Aorta (tissue), 5 donors: ENCODE results near the gene SF3B2. TPM values are rescaled to one million over a fixed set of nuclear protein-coding genes. Genes with fewer than 3 reads are reported as not detected.

Experiments used
- ATAC-seq: fragments of 200-7000 bp; cut with Tn5 transposase; one replicate; pipeline ENCODE4 v1.9.1; 2022; ENCODE audit warnings: moderate library complexity; ENCODE audit not compliant: low FRiP score
- DNase-seq, 2 donors: peaks; one replicate each; pipeline ENCODE4 v3.0.0-alpha.2; 2020
- H3K27ac ChIP-seq, 2 donors: one replicate each; pipeline ENCODE4 v1.5.1; 2013; ENCODE audit warnings: low read length in 2 of 2, mild to moderate bottlenecking in 2 of 2, moderate library complexity in 2 of 2, control low read depth in 1 of 2, inconsistent platforms in 1 of 2, low read depth in 1 of 2
- H3K27me3 ChIP-seq, 2 donors: one replicate each; pipeline ENCODE4 v1.6.1; 2013; ENCODE audit warnings: control low read depth in 1 of 2, low read length in 1 of 2, mild to moderate bottlenecking in 1 of 2, moderate library complexity in 1 of 2; ENCODE audit not compliant: insufficient read depth in 2 of 2, control insufficient read depth in 1 of 2
- H3K36me3 ChIP-seq, 2 donors: one replicate each; pipeline ENCODE4 v1.6.1; 2013; ENCODE audit warnings: control low read depth in 1 of 2, low read length in 1 of 2, mild to moderate bottlenecking in 1 of 2; ENCODE audit not compliant: insufficient read depth in 2 of 2, control insufficient read depth in 1 of 2
- H3K4me1 ChIP-seq, 2 donors: one replicate each; pipeline ENCODE4 v1.6.1; 2013; ENCODE audit warnings: low read length in 2 of 2, control low read depth in 1 of 2, mild to moderate bottlenecking in 1 of 2, moderate library complexity in 1 of 2; ENCODE audit not compliant: insufficient read depth in 2 of 2, control insufficient read depth in 1 of 2
- H3K4me3 ChIP-seq, 2 donors: one replicate each; pipeline ENCODE4 v1.5.1; 2013; ENCODE audit warnings: low read length in 2 of 2, control low read depth in 1 of 2, mild to moderate bottlenecking in 1 of 2
- H3K9me3 ChIP-seq: one replicate; pipeline ENCODE4 v1.6.1; 2013; ENCODE audit warnings: mild to moderate bottlenecking, low read length; ENCODE audit not compliant: control insufficient read depth
- WGBS, 2 donors: extraction: QIAGEN DNeasy Blood & Tissue Kit; methylation state at CpG; one replicate each; pipeline ENCODE4 v1.1.7; 2013; 5-methylcytosine and 5-hydroxymethylcytosine counted together
- intact Hi-C, 2 donors: fragments of 100-400 bp; cut with DNase I; formaldehyde crosslinking; loops; one replicate each; pipeline versions ENCODE4 v1.14.2 to v1.15.0; 2022
- polyA plus RNA-seq, 2 donors: library from polyadenylated mRNA; stranded (reverse); fragments of 200-250 nt; gene quantifications; one replicate each; pipeline ENCODE4 v1.2.3, GENCODE V29; 2013
- total RNA-seq, 2 donors: library from RNA; stranded (reverse); fragmentation: NEBNext Ultra II Directional; extraction: Animal tissue kit (Norgen Biotek cat#: 25700); gene quantifications; one replicate each; pipeline ENCODE4 v1.2.1, GENCODE V29; 2021
- donor health status: healthy with polysubstance abuse.
- donor health status: Bipolar disorder and iron deficiency.
- donor health status: DM: no; HTN: no; CAD: no.
- donor health status: DM: no; HTN: no; CAD: no.
- donor health status: DM: yes; HTN: yes; CAD: no.

SF3B2 gene
- total and polyA plus RNA-seq, 4 donors, result 59.0 to 146 (median 134) TPM

GRCh38 chr11:66100272-66101065 is 48.3 kb downstream of the SF3B2 start:
- WGBS, 2 donors, result 32% methylated on average over 14 of the region's 14 CpGs
- no peaks in the 10 kb centered on the region for H3K27me3 ChIP-seq
- H3K27ac ChIP-seq, result no peak overlapping the region
- no peaks in the 10 kb centered on the region for H3K36me3 ChIP-seq
- no peaks in the 10 kb centered on the region for H3K9me3 ChIP-seq
- peak; percentile 60 for ATAC-seq
- DNase-seq, result peak; percentile 78 to 79
- peaks cover 0 to 7% of the 10 kb centered on the region in 2 donors for H3K4me1 ChIP-seq
- H3K4me3 ChIP-seq, result no peak overlapping the region
- intact Hi-C loops, result no loop called here

DNA sequence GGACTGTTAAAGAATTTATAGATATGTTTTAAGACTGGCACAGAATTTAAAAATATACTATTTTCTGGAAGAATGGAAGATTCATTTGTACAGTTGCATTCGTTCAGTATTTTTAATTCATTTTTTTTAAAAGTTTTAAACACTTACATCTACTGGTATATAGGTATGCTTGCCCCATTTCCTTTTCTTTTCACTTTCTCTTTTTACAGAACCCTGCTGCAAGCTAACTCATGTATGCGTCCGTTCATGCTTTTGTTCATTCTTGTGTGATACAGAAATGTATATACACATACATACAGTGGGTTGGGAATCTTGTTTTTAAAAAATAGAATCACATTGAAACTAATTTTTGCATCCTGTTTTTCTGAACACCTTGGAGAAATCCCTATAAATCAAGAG is 48.9 kb downstream of the SF3B2 start:
- no peaks in the 10 kb centered on the region for H3K36me3 ChIP-seq
- H3K27ac ChIP-seq, result no peak overlapping the region
- peaks cover 0 to 7% of the 10 kb centered on the region in 2 donors for H3K4me1 ChIP-seq
- no peak overlapping the region for H3K4me3 ChIP-seq
- WGBS, 2 donors, result 70 to 72% methylated on average over 3 of the region's 3 CpGs
- H3K9me3 ChIP-seq, result no peaks in the 10 kb centered on the region
- no peaks in the 10 kb centered on the region for H3K27me3 ChIP-seq
- DNase-seq (no peak), ATAC-seq (no peak)
- intact Hi-C loops, result no loop called here

DNA sequence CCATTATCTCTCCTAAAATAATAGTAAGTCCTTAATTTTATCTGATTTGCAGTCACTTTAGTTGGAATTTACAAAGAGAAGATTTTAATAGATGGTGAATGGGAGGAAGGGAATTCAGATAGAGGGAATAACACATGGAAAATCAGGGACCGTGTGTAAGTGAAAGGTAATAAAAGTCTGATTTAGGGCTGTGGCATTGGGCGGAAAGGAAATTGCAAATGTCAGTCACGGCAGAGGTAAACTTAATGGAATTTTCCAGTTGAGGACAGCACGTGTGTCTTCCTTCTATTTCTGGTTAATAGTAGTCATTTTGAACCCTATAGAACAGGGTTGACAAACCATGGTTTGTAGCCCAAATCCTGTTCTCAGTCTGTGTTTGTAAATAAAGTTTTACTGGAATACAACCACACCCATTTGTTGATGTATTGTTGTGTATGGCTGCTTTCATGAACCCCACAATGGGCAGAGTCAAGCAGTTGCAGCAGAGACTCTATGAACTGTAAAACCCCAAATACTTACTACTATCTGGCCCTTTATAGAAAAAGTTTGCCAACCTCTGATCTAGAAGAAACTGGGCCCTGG is 52.0 kb downstream of the SF3B2 start:
- 89 to 93% methylated on average over 4 of the region's 4 CpGs for WGBS, 2 donors
- intact Hi-C loops, result no loop called here
- H3K9me3 ChIP-seq, result no peaks in the 10 kb centered on the region
- no peak overlapping the region for H3K4me3 ChIP-seq
- H3K36me3 ChIP-seq, result peaks cover 0 to 3% of the 10 kb centered on the region in 2 donors
- H3K27ac ChIP-seq, result no peak overlapping the region
- ATAC-seq (no peak), DNase-seq (no peak)
- H3K27me3 ChIP-seq, result no peaks in the 10 kb centered on the region
- peaks cover 0 to 7% of the 10 kb centered on the region in 2 donors for H3K4me1 ChIP-seq

- Histone ChIP-seq H3K4me3 (no peak overlapping the region), H3K4me1 (peaks cover 0 to 4% of the 10 kb centered on the region in 2 donors), H3K27me3 (no peaks in the 10 kb centered on the region), H3K27ac (no peak overlapping the region), H3K36me3 (peaks cover 0 to 3% of the 10 kb centered on the region in 2 donors), H3K9me3 (no peaks in the 10 kb centered on the region)
- ATAC-seq (no peak), DNase-seq (no peak)
- WGBS, 2 donors, result 88 to 90% methylated on average over 4 of the region's 4 CpGs
- intact Hi-C loops, result no loop called here
Observed at GRCh38 chr11:66106786-66107599, 54.8 kb downstream of the SF3B2 start.

DNA sequence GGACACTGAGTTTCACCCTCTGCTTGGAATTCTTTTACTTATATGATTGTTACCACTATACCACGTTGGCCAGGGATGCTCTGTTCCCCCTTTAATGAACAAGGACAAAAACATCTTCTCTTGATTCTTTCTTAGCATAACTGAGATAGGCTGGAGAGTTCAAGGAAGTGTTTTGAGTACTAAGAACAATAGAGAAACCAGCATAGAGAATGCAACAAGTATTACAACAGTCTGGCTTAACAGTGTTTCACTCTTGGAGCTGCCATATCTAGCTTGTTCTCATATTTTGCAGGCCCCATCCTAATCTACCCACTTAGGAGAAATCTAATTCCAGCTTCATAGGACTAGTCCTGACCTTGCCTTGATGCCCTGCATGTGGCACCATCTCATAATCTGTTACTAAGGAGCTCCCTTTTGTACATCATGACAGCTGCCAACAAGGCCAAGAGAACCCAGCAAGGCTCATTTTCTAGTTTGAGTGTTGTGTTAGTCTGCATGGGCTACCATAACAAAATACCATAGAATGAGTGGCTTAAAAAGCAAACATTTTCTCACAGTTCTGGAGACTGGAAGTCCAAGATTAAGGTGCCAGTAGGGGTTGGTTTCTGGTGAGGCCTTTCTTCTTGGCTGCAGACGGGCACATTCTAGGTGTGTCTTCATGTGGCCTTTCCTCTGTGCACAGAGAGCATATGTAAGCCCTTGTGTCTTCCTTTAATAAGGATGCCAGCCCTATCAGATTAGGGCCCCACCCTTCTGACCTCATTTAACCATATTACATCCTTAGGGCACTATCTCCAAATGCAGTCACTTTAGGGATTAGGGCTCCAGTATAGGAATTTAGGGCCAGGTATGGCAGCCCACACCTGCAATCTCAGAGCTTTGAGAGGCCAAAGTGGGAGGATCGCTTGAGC is 55.7 kb downstream of the SF3B2 start:
- H3K27me3 ChIP-seq, result no peaks in the 10 kb centered on the region
- ATAC-seq (no peak), DNase-seq (no peak)
- H3K27ac ChIP-seq, result no peak overlapping the region
- H3K4me1 ChIP-seq, result peaks cover 0 to 2% of the 10 kb centered on the region in 2 donors
- H3K4me3 ChIP-seq, result no peak overlapping the region
- peaks cover 0 to 3% of the 10 kb centered on the region in 2 donors for H3K36me3 ChIP-seq
- intact Hi-C loops, result no loop called here
- H3K9me3 ChIP-seq, result no peaks in the 10 kb centered on the region
- WGBS, 2 donors, result 93% methylated on average over 3 of the region's 3 CpGs

GRCh38 chr11:66109294-66109693 is 57.1 kb downstream of the SF3B2 start:
- DNase-seq (no peak), ATAC-seq (no peak)
- Histone ChIP-seq H3K36me3 (peaks cover 0 to 3% of the 10 kb centered on the region in 2 donors), H3K9me3 (no peaks in the 10 kb centered on the region), H3K4me3 (no peak overlapping the region), H3K4me1 (peaks cover 2% of the 10 kb centered on the region in 2 donors), H3K27me3 (no peaks in the 10 kb centered on the region), H3K27ac (no peak overlapping the region)
- intact Hi-C loops, result no loop called here
- 92 to 96% methylated on average over 2 of the region's 2 CpGs for WGBS, 2 donors

DNA sequence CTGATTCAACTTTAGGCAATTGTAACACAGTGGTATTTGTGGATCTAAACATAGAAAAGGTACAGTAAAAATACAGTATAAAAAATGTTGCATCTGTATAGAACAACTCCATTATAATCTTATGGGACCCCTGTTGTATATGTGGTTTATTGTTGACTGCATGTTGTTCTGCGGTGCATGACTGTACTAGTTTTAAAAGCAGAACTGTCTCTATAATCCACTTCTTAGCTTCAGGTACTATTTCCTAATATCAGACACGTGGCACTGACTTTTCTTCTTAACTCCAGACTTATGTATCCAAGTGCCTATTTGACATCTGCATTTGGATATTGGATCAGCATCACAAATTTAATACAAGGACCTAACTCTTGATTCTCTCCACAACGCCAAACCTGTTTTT is 59.0 kb downstream of the SF3B2 start:
- Histone ChIP-seq H3K4me1 (peaks cover 2 to 7% of the 10 kb centered on the region in 2 donors), H3K4me3 (no peak overlapping the region), H3K9me3 (no peaks in the 10 kb centered on the region), H3K27ac (no peak overlapping the region), H3K36me3 (peaks cover 0 to 3% of the 10 kb centered on the region in 2 donors), H3K27me3 (no peaks in the 10 kb centered on the region)
- DNase-seq (no peak), ATAC-seq (no peak)
- 94 to 97% methylated on average over 3 of the region's 3 CpGs for WGBS, 2 donors
- intact Hi-C loops, result no loop called here

DNA sequence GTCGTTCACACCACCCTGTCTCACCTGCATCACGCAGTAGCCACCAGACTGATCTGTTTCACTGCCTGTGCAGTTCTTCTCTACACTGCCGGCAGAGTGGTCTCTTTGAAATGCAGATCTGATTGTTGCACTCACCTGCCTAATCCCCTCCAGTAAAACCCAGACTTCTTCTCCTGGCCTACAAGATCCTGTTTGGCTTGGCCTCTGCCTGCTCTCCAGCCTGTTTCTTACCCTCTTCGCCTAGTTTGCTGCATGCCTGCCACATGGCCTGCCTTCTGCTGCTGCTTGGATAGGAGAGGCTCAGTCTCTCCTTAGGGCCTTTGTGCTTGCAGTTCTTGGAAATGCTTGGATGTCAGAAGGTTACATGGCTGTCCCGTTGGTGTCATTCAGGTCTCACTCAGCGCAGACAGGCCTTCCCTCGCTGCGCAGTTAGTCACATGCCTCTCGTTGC is 59.9 kb downstream of the SF3B2 start:
- H3K4me1 ChIP-seq, result peaks cover 2 to 8% of the 10 kb centered on the region in 2 donors
- H3K36me3 ChIP-seq, result peaks cover 0 to 1% of the 10 kb centered on the region in 2 donors
- H3K27ac ChIP-seq, result no peak overlapping the region
- intact Hi-C loops, result no loop called here
- WGBS, 2 donors, result 67 to 71% methylated on average over 9 of the region's 9 CpGs
- DNase-seq (no peak), ATAC-seq (no peak)
- H3K4me3 ChIP-seq, result no peak overlapping the region
- H3K27me3 ChIP-seq, result no peaks in the 10 kb centered on the region
- no peaks in the 10 kb centered on the region for H3K9me3 ChIP-seq
